GM19397 (cell line): ENCODE measurements around the gene RAB11FIP3.

ENCODE experiments used
- ATAC-seq: cut with Tn5 transposase; IDR thresholded peaks from one replicate; pipeline ENCODE4 v1.9.1; 2021; ENCODE audit warnings: mild to moderate bottlenecking, moderate library complexity; ENCODE audit not compliant: unreplicated experiment

Gene RAB11FIP3

DNA sequence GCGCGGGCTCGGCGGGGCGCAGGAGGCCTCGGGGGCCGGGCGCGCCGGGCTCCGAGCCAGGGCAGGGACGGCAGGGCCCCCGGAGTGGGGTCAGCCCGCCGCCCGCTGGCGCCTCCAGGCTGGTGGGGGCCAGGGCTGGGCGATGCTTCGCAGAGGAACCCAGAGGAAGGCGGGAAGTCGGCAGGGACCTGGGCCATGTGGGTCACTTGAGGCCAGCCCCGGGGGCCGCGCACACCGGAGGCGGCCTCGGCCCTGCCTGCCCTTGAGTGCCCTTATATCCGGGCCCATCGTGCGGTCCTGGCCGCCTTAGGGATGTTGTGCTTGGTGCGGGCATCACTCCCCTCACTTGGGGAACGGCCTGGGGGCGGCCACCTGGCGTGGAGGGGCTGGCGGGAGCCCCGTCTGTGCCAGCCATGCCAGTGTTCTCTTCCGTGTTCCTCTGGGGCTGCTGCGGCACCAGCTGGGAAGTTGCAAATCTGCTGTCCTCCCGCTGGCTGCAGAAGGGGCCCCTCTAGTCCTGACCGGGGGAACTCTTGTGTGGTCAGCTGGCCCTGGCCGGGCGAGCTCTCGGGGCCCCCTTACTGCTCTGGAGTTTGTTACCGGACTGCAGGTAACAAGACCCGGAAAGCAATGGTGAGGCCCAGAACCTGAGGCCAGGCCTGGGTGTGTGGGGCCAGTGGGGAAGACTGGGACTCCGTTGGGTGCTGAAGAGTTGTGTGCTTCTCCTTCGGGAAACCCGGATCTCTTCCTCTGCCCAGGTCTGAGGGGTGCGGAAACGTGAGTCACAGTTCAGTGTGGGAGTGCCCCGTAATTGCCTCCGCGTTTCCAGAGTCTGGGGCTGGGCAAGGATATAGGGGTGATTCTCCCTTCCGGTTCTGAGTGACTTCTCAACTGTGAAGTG lies 102.9 kb downstream of the RAB11FIP3 start:
- peak; percentile 6 for ATAC-seq

DNA sequence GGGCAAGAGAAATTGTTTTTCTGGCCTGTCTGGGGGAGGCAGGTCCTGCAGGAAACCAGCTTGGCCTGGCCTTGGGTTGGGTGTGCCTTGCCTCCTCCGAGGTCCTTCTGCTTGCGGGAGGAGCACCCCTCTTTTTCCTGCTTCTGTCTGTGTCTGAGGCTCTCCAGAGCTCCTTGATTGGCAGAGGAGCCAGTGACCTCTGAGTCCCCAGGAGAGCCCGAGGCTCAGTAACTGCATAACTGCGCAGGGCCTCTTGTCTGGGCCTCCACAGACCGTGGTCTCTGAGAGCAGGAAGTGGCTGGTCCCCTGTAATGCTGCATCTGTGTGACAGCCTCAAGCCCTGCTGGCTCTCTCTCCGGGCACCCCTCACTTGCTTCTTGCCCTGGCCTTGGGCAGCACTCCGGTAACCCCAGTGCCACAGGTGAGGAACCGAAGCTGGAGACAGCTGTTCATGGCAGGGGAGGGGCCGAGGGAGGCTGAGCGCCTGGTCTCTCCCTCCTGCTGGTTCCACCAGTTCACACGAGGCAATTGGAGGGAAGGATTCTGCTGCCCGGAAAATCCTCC lies 103.6 kb downstream of the RAB11FIP3 start:
- ATAC-seq = no peak

GRCh38 chr16:530111-530817 lies 104.8 kb downstream of the RAB11FIP3 start:
- ATAC-seq = no peak

DNA sequence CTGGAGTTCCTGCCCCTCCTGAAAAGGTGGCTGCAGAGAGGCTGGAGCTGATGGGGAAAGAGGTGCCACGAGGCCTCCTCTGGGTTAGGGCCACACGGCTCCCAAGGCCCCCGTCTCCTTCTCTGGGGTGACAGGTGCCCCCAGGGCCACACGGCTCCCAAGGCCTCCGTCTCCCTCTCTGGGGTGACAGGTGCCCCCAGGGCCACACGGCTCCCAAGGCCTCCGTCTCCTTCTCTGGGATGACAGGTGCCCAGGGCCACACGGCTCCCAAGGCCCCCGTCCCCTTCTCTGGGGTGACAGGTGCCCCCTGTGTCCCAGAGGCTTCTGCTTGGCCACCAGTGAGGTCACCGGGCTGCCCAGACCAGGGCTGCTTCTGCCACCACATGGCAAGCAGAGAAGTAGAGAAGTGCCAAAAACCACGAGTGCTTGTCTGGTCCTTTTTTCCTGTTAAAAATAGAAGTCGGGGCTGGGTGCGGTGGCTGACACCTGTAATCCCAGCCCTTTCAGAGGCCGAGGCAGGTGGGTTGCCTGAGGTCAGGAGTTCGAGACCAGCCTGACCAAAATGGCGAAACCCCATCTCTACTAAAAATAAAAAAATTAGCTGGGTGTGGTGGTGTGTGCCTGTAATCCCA lies 106.2 kb downstream of the RAB11FIP3 start:
- ATAC-seq = no peak

DNA sequence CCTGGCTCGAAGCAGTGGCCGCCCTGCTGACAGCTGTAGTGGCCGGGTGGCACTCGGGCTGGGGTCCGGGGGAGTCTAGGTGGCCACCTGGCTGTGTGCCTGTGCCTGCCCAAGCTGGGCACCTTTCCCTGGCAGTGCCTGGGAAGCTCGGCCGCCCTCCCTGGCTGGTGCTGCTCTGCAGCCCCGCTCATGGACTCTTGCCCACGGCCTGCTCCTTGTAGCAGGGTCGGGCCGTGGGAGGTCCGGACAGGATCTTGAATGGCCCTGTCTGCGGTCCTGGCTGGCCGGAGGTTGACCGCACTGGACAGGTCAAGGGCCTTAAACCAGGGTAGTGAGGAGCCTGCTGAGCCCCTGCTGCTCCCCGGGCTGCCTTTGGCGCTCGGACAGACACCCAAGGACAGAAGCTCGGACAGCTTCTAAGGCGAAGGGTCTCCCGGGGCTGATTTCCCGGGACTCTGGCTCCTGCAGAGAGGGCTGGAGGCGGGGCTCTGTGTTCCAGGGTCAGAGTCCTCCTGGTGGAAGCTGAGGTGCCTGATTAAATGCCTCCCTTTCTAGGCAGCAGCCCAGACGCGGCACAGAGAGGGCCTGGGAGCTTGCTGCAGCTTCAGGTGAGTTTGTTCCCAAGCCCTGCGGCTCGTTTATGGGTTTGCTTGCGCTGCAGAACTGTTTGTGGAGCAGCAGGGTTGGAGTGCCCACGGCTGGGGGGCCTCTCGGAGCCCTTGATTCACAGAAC lies 108.1 kb downstream of the RAB11FIP3 start:
- no peak for ATAC-seq

- no peak for ATAC-seq
Measured at GRCh38 chr16:534135-534534, 108.7 kb downstream of the RAB11FIP3 start.

GRCh38 chr16:534856-535445 lies 109.5 kb downstream of the RAB11FIP3 start:
- ATAC-seq = no peak

- ATAC-seq = no peak
Measured at GRCh38 chr16:535446-536405, 110.3 kb downstream of the RAB11FIP3 start.

DNA sequence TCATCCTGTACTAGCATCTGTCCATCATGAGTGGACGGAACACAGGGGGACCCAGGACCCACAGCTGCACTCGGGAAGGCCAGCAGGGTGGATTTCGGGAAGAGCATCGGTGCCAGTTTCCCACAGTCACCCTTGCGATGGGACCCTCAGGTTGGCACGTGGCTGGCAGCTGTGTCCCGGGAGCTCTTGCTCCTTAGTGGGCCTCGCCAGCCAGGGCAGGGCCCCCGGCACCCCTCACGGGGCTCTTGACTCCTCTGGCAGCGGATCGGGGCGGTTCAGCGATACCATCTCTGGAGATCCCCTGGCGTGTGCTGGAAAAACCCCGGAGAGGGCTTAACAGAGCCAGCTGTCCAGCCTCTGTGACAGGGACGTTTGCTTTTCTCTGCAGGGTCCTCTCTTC lies 111.3 kb downstream of the RAB11FIP3 start:
- no peak for ATAC-seq

GRCh38 chr16:537415-538335 lies 112.2 kb downstream of the RAB11FIP3 start:
- no peak for ATAC-seq

DNA sequence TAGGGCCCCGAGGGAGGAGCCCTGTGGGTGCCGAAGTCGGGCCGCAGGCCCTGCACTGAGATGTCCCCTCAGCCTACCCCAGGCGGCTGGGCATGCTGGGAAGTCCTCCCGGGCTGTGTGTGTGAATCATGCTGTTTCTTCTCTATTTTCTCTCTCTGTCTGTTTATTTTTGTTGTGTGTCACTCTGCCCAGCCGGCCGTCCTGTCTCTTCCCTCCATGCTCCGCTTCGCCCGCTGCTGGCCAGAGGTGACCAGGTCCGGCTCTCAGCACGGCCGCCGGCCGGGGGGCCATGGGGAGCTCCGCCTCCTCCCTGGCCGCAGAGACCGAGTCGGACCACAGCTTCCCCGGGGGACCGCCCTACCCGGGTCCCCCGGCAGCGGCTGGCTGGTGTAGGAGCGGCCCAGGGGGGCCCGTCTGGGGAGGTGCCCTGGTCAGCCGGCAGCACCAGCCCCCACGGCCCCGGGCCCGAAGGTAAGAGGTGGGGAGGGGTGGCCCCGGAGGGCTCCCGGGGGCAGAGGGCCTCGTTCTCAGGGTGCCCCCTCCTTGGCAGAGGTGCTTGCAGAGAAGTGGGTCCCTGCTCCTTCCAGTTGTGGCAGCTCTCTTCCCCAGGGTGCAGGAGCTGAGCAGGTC lies 114.6 kb downstream of the RAB11FIP3 start:
- no peak for ATAC-seq

DNA sequence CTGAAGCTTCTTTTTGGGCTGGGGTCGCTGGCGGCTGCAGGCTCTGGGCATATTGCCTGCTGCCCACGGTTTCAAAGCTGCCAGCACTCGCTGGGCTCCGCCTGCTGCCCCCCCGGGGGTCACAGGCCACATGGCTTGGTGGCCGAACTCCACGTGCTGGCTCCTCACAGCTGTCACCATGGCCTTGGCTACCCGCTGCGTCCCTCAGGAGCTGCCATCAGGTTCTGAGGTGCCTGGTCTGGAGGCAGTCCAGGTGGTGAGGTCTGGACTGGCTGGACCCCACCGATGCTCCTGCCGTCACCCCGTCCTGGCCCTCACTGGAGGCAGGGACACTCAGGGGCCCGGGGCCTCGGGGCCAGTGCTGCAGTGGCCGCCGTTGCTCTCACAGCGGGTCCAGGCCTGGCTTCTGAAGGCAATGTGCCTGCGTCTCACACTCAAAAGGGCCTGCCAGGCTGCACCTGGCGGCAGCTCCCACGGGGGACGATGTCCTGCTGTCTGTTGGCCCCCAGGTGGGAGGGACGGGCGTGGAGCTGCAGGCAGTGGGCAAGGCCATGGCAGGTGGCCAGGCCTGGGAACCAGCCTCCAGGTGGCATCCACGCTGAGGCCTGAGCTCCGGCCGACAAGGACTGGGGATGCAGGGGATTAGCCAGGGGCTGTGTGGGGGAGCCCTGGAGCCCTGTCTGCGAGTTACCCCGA lies 115.3 kb downstream of the RAB11FIP3 start:
- no peak for ATAC-seq

DNA sequence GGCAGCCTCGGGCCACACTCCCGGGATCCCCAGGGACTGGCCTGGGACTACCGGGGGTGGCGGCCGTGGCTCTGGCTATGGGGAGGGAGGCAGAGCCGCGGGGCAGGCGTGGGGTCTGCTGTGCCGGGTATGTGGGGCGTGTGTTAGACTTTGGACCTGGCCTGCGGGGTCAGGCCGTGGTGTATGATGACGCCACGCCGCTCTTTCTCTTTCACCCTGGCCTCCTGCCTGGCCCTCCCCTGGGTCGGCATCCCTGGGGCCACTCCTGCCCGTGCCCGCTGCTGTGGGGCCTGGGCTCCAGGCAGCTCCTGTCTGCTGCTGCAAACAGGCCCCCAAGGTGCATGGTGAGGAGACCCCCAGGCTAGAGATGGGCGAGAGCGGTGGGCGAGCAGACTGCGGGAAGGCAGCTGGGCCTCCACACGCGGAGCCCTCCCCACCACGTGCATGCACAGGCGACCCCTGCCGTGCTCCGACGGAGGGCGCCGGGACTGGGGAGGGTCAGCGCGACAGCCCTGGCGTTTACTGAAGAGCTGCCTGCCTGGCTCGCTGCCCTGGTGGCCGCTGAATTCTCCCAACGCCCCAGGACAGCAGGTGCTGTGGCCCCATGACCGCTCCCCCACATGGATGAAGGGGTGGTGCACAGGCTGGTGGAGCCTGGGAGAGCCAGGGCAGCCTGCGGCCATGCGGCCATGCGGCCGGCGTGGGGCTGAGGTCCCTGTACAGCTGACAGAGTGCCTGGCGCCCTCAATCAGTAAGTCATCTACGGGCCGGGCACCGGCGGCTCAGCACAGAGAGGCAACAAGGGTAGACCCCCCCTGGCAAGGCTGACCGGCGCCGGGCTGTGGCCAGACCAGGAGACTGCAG lies 118.1 kb downstream of the RAB11FIP3 start:
- no peak for ATAC-seq

DNA sequence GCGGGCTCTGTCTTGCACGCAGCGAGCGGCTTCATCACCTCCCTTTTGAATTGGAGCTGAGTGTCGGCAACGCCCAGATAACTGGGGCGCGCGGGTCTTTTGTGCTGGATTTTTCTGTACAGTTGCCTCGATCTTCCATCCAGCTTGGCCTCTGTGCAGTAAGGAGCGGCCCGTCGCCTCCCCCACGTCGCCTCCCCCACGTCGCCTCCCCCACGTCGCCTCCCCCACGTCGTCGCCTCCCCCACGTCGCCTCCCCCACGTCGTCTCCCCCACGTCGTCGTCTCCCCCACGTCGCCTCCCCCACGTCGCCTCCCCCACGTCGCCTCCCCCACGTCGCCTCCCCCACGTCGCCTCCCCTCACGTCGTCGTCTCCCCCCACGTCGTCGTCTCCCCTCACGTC lies 119.1 kb downstream of the RAB11FIP3 start:
- ATAC-seq = no peak

- no peak for ATAC-seq
Measured at GRCh38 chr16:546909-547770, 121.7 kb downstream of the RAB11FIP3 start.
